HepG2 (cell line): ENCODE data around the gene SLC16A13. TPM values are rescaled to one million over a fixed set of nuclear protein-coding genes. Genes with fewer than 3 reads are reported as not detected.

ENCODE experiments used
- AGO2 ChIP-seq: fragments of 200-400 bp; formaldehyde crosslinking; optimal IDR thresholded peaks from 2 replicates; pipeline ENCODE3; 2017; ENCODE audit warnings: mild to moderate bottlenecking, low read depth, low read length, moderate library complexity
- ATRX ChIP-seq: sonication (generic); formaldehyde crosslinking; IDR thresholded peaks from 2 replicates; pipeline ENCODE4 v1.4.0; 2020; ENCODE audit warnings: missing genetic modification reagents, borderline replicate concordance
- EEA1 ChIP-seq: sonication (generic); formaldehyde crosslinking; IDR thresholded peaks from 2 replicates; pipeline ENCODE4 v1.5.1; 2020; ENCODE audit warnings: mild to moderate bottlenecking, missing genetic modification reagents, borderline replicate concordance
- GABPA ChIP-seq, 2 experiments: IDR thresholded peaks; 2 replicates each; pipeline ENCODE4 v1.6.1; 2011 to 2016; ENCODE audit warnings: low read depth in 2 of 2, low read length in 1 of 2, missing biosample characterization in 1 of 2, missing genetic modification characterization in 1 of 2
- HOXA7 ChIP-seq: sonication (generic); formaldehyde crosslinking; IDR thresholded peaks from 2 replicates; pipeline ENCODE4 v1.8.1; 2022; ENCODE audit warnings: mild to moderate bottlenecking, missing genetic modification reagents, moderate library complexity
- NKX3-1 ChIP-seq: sonication (generic); formaldehyde crosslinking; IDR thresholded peaks from 2 replicates; pipeline ENCODE4 v1.5.0; 2020; ENCODE audit warnings: missing genetic modification reagents
- SMAD1 ChIP-seq: sonication (generic); formaldehyde crosslinking; IDR thresholded peaks from 2 replicates; pipeline ENCODE4 v1.4.0; 2020; ENCODE audit warnings: missing genetic modification reagents, low read depth, mild to moderate bottlenecking, borderline replicate concordance
- ZBTB42 ChIP-seq: sonication (generic); formaldehyde crosslinking; IDR thresholded peaks from 2 replicates; pipeline ENCODE4 v1.5.0; 2020; ENCODE audit warnings: mild to moderate bottlenecking, missing genetic modification reagents
- ZNF263 ChIP-seq: sonication (generic); formaldehyde crosslinking; IDR thresholded peaks from 2 replicates; pipeline ENCODE4 v1.4.0; 2020; ENCODE audit warnings: missing genetic modification reagents
- ZNF331 ChIP-seq: sonication (generic); formaldehyde crosslinking; IDR thresholded peaks from 2 replicates; pipeline ENCODE4 v1.4.0; 2020; ENCODE audit warnings: missing genetic modification reagents
- polyA plus RNA-seq, 8 experiments: library from polyadenylated mRNA; depleted of rRNA in 3 of 8; stranded (reverse) in 7 of 8; unstranded in 1 of 8; fragments of >200 nt; fragmentation: Illumina TruSeq in 4 of 8; extraction: Trizol in 4 of 8; gene quantifications; 2 replicates each; pipeline versions ENCODE4 v1.2.1 to v1.2.3, GENCODE V29; 2011 to 2016; ENCODE audit warnings: low read depth in 4 of 8, missing spikeins in 1 of 8, mixed read lengths in 1 of 8; ENCODE audit not compliant: insufficient read depth in 1 of 8
- total RNA-seq, 5 experiments: library from RNA; depleted of rRNA; stranded (reverse); fragments of >200 nt; fragmentation: Illumina TruSeq; extraction: Trizol; gene quantifications; 2 replicates each; pipeline ENCODE4 v1.2.3, GENCODE V29; 2016; ENCODE audit warnings: low read depth in 1 of 5
- TF ChIP-seq, protein P1 (sequence below): sonication (generic); formaldehyde crosslinking; IDR thresholded peaks from 2 replicates; pipeline ENCODE4 v1.4.0; 2020; ENCODE audit warnings: missing genetic modification reagents
- TF ChIP-seq, protein P2 (sequence below): fragments of 450-650 bp; IDR thresholded peaks from 2 replicates; pipeline ENCODE4 v1.6.1; 2016
- TF ChIP-seq, protein P3 (sequence below): sonication (generic); formaldehyde crosslinking; IDR thresholded peaks from 2 replicates; pipeline ENCODE4 v1.4.0; 2020; ENCODE audit warnings: missing genetic modification reagents
- TF ChIP-seq, protein P4 (sequence below): sonication (generic); formaldehyde crosslinking; IDR thresholded peaks from 2 replicates; pipeline ENCODE4 v1.4.0; 2020; ENCODE audit warnings: missing genetic modification reagents

The SLC16A13 gene
- total and polyA plus RNA-seq, 2 of the 13 experiments (the other 11 are each of a cell fraction or from before 2014, with no cell fraction given), result 2.2 to 3.0 TPM

DNA sequence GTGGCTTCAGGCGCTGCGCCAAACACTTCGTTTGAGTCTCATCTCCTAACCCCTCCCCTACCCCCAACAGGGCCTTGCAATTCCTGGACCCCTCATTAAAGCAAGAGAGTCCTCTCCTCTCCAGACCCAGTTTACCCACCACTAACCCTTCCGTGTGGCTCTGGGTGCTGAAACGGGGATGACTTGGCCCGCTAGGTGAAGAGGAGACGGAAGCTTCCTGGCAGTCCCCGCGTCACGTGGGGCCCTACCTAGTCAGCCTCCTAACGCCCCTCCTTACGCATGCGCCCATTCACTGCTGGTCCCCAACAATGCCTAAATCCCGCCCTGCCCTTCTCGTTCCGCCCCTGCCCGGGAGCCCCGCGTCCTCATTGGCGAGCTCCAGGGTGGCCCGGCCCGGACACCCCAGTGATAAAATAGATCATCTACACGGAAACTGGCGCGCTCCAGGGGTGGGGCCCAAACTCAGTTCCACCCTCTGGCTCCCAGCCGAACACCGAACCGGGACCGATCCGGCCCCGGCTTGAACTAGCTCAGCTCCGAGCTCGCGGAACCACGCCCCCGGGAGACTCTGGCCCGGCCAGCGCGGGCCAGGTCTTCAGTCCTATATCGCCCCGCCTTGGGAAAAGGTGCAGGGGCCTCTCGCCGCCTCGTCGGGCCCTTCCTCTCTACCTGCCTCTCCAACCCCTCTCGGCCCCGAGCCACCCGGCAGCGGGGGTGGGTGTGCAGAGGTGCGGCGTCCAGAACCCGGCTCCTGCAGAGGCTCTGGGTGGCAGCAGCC lies at the start of gene SLC16A13 (continued):
- TF ChIP-seq, protein P1, sequence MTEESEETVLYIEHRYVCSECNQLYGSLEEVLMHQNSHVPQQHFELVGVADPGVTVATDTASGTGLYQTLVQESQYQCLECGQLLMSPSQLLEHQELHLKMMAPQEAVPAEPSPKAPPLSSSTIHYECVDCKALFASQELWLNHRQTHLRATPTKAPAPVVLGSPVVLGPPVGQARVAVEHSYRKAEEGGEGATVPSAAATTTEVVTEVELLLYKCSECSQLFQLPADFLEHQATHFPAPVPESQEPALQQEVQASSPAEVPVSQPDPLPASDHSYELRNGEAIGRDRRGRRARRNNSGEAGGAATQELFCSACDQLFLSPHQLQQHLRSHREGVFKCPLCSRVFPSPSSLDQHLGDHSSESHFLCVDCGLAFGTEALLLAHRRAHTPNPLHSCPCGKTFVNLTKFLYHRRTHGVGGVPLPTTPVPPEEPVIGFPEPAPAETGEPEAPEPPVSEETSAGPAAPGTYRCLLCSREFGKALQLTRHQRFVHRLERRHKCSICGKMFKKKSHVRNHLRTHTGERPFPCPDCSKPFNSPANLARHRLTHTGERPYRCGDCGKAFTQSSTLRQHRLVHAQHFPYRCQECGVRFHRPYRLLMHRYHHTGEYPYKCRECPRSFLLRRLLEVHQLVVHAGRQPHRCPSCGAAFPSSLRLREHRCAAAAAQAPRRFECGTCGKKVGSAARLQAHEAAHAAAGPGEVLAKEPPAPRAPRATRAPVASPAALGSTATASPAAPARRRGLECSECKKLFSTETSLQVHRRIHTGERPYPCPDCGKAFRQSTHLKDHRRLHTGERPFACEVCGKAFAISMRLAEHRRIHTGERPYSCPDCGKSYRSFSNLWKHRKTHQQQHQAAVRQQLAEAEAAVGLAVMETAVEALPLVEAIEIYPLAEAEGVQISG (CRISPR knock-in tag), result no peak; the same call in 1 of the 2 replicates
- TF ChIP-seq, protein P2, sequence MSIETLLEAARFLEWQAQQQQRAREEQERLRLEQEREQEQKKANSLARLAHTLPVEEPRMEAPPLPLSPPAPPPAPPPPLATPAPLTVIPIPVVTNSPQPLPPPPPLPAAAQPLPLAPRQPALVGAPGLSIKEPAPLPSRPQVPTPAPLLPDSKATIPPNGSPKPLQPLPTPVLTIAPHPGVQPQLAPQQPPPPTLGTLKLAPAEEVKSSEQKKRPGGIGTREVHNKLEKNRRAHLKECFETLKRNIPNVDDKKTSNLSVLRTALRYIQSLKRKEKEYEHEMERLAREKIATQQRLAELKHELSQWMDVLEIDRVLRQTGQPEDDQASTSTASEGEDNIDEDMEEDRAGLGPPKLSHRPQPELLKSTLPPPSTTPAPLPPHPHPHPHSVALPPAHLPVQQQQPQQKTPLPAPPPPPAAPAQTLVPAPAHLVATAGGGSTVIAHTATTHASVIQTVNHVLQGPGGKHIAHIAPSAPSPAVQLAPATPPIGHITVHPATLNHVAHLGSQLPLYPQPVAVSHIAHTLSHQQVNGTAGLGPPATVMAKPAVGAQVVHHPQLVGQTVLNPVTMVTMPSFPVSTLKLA, result peak; percentile 55
- TF ChIP-seq AGO2 (peak; percentile 91), EEA1 (CRISPR knock-in tag) (no peak; the same call in 1 of the 2 replicates), SMAD1 (peak; percentile 58; the same call in 1 of the 2 replicates), ZBTB42 (0 out of 2 replicates have a peak, but pooled peaks have one; percentile 42), ATRX (no peak; the same call in 1 of the 2 replicates), HOXA7 (CRISPR knock-in tag) (no peak), ZNF263 (peak; percentile 15; the same call in 1 of the 2 replicates), ZNF331 (CRISPR knock-in tag) (peak; percentile 33; the same call in 1 of the 2 replicates), NKX3-1 (CRISPR knock-in tag) (0 out of 2 replicates have a peak, but pooled peaks have one; percentile 10), GABPA (IDR thresholded peaks at IDR 0.05; ENCODE audit: low read depth, low read length) (peak; percentile 19; the same call in 1 of the 2 replicates), GABPA (CRISPR knock-in tag; IDR thresholded peaks at IDR 0.05; ENCODE audit: low read depth) (peak; percentile 49; the same call in 1 of the 2 replicates)
- TF ChIP-seq, protein P3, sequence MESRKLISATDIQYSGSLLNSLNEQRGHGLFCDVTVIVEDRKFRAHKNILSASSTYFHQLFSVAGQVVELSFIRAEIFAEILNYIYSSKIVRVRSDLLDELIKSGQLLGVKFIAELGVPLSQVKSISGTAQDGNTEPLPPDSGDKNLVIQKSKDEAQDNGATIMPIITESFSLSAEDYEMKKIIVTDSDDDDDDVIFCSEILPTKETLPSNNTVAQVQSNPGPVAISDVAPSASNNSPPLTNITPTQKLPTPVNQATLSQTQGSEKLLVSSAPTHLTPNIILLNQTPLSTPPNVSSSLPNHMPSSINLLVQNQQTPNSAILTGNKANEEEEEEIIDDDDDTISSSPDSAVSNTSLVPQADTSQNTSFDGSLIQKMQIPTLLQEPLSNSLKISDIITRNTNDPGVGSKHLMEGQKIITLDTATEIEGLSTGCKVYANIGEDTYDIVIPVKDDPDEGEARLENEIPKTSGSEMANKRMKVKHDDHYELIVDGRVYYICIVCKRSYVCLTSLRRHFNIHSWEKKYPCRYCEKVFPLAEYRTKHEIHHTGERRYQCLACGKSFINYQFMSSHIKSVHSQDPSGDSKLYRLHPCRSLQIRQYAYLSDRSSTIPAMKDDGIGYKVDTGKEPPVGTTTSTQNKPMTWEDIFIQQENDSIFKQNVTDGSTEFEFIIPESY (CRISPR knock-in tag), result no peak
- TF ChIP-seq, protein P4, sequence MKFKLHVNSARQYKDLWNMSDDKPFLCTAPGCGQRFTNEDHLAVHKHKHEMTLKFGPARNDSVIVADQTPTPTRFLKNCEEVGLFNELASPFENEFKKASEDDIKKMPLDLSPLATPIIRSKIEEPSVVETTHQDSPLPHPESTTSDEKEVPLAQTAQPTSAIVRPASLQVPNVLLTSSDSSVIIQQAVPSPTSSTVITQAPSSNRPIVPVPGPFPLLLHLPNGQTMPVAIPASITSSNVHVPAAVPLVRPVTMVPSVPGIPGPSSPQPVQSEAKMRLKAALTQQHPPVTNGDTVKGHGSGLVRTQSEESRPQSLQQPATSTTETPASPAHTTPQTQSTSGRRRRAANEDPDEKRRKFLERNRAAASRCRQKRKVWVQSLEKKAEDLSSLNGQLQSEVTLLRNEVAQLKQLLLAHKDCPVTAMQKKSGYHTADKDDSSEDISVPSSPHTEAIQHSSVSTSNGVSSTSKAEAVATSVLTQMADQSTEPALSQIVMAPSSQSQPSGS, result no peak
